Breast epithelium (tissue), 3 donors: Measurements from ENCODE around the gene DEFB118.

Experiments used
- POLR2A ChIP-seq: fragments of 450-650 bp; IDR thresholded peaks from one replicate; pipeline ENCODE4 v1.6.1; 2016; ENCODE audit warnings: antibody characterized with exemption, mild to moderate bottlenecking, moderate library complexity
- TF ChIP-seq, protein P1 (sequence below), 3 donors: fragments of 450-650 bp; IDR thresholded peaks; one replicate each; pipeline ENCODE4 v1.5.1; 2016 to 2017; ENCODE audit warnings: antibody characterized with exemption in 3 of 3, mild to moderate bottlenecking in 3 of 3, moderate library complexity in 3 of 3

DNA sequence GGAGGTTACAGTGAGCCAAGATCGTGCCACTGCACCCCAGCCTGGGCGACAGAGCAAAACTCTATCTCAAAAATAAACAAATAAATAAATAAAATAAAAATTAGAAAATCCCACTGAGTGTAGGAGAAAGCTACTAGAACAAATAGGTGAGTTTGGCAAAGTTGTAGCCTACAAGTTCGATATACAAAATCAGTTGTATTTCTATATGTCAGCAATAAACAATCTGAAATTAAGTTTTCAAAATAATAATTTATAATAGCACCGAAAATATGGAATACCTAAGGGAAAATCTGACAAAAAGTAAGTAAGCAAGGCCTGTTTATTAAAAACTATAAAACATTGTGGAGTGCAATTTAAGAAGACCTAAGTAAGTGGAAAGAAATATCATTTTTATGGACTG, 5.1 kb upstream of the DEFB118 start:
- TF ChIP-seq, protein P1, sequence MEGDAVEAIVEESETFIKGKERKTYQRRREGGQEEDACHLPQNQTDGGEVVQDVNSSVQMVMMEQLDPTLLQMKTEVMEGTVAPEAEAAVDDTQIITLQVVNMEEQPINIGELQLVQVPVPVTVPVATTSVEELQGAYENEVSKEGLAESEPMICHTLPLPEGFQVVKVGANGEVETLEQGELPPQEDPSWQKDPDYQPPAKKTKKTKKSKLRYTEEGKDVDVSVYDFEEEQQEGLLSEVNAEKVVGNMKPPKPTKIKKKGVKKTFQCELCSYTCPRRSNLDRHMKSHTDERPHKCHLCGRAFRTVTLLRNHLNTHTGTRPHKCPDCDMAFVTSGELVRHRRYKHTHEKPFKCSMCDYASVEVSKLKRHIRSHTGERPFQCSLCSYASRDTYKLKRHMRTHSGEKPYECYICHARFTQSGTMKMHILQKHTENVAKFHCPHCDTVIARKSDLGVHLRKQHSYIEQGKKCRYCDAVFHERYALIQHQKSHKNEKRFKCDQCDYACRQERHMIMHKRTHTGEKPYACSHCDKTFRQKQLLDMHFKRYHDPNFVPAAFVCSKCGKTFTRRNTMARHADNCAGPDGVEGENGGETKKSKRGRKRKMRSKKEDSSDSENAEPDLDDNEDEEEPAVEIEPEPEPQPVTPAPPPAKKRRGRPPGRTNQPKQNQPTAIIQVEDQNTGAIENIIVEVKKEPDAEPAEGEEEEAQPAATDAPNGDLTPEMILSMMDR (IDR thresholded peaks at IDR 0.05) = no peak
- TF ChIP-seq POLR2A = no peak
